HG02642 (cell line): ENCODE measurements around the gene IL1RL2.

Experiments
- ATAC-seq: cut with Tn5 transposase; IDR thresholded peaks from one replicate; pipeline ENCODE4 v1.9.1; 2021; ENCODE audit warnings: mild to moderate bottlenecking; ENCODE audit not compliant: unreplicated experiment, poor library complexity

The IL1RL2 gene

DNA sequence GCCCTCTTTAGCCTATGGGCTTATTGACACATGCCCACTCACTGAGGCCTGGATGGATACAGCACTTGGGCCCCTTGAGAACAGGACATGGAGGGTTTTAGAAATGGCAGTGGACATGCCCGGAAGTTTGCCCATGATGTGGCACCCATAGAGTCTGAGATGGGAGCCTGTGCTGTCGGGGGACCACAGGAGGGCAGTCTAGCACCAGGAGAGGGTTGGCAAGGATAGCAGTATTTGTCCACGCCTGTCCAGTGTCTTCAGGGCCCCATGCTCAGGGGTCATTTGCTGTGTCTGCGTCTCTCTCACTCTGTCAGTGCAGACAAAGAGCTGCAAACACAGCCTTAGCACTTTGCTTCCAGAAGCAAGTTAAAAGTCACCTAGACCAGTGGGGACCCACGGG lies 48.7 kb downstream of the IL1RL2 start:
- ATAC-seq, result no peak

DNA sequence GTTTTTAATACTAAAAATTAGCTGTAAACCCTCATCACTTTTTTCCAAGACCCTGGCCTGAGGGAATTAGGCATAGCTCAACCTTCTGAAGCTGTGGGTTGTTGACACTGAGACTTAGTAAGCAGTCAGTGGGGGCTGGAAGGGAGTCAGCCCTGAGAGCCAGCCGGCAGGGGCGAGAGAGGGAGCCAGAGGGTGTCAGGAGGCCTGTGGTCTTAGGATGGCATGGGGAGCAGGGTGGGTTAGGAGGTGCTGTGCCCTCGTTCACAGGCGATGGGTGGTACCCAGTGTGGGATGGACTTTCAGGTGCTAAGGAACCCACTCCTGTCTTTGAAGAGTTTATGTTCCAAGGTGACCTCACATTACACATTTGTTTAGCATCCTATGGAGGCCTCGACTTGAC lies 49.3 kb downstream of the IL1RL2 start:
- ATAC-seq, result no peak

DNA sequence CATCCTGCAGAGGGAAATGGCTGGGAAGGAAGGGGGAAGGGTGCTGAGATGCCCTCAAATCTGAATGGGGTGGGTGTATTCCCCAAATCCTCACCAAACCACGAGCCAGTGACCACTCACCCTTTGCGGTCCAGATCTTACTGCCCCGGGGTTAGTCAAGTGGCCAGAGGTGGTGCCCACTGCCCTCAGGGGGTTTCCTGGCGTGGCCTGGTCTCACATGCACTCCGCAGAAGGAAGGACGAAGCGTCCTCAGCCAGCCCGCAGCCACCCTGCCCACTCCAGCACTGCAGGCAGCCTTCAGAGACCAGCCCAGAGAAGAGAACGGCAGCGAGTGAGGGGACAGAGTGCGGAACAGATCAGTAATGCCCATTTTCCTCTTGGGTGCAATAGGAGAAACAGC lies 50.4 kb downstream of the IL1RL2 start:
- no peak for ATAC-seq

DNA sequence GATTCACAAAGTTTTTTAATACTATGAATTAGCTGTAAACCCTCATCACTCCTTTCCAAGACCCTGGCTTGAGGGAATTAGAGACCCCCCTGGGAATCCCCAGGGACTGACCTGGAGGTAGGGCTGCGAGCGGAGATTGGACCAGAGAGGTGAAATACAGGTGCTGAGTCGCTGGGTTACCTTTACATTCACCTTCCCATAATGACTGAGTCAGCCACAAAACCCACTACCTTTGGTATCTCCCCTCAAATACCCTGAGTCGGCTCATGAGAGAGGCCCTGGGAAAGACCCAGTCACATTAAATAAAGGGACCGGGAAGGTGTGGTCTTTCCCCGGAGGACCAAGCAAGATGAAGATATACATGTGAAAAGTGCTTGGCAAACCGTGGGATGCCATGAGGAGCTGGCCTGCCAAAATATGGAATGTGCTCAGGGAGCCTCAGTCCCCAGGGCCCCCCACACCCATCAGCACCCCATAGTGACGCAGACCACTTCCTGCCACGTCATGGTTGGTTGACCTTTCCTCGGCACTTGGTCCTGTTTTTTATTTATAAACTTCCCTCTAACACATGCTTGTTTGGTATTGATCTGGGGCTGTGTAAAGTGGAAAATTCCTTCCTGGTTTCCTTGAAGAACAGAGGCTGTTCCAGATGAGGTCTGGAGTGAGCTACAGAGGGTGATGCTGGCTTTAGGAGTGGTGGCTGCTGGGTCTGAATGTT lies 51.4 kb downstream of the IL1RL2 start:
- ATAC-seq, result no peak

DNA sequence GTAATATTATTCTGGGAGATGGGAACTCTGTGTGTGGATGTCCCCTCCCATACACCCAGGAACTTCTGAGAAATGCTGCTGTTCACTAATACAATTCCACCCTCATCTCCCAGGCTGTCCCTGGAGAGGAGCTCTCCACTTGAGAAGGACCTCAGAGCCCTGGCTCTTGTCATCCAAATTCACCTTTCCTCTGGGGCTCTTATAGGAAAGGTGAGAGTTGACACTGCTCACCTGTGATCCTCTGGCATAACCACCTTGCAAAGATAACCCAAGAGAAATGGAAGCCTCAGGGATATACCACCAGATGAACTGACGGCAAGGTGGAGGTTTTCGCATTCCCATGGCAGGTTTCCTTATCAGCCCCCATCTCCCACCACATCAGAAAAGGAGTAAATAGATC lies 52.0 kb downstream of the IL1RL2 start:
- no peak for ATAC-seq

DNA sequence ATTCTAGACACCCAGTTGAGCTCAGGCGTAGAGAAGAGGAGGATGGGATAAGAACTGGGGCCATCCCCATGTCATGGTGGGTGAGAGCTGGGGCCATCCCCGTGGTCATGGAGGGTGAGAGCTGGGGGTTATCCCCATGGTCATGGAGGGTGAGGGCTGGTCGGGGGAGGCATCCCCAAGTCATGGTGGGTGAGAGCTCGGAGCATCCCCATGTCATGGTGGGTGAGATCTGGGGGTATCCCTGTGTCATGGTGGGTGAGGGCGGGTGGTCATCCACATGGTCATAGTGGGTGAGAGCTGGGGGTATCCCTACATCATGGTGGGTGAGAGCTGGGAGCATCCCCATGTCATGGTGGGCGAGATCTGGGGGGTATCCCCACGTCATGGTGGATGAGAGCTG lies 52.5 kb downstream of the IL1RL2 start:
- ATAC-seq, result no peak

- peak; percentile 89 for ATAC-seq
Measured at GRCh38 chr2:102240640-102241370, 54.0 kb downstream of the IL1RL2 start.

DNA sequence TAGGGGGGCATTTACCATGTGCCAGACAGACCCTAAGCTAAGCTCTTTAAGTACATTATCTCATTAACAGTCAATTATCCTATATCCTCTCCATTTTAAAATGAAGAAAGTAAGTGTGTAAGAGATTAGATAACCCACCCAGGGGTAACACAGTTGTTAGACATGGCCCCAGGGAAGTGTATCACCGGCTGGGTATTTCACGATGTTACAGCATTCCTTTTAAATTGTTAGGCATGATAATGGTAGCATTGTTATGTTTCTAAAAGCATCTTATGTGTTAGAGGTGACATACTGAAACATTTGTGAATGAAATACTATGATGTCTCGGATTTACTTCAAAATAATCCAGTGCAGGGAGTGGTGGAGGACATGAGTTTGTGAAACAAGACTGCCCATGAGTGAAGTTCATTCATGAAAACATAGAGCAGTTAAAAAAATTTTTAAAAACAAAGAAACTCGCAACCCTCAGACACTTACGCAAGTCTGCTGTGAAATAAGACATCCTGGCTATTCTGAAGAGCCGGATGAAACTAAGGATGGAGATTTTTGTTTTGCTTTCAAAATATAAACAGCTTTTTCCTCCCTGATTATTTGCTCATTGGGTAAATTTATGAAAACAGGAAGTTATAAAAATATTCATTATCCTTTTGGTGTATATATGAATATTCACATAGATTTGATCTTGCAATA lies 54.9 kb downstream of the IL1RL2 start:
- no peak for ATAC-seq

GRCh38 chr2:102245266-102246151 lies 58.7 kb downstream of the IL1RL2 start:
- no peak for ATAC-seq

GRCh38 chr2:102250278-102250821 lies 63.5 kb downstream of the IL1RL2 start:
- ATAC-seq, result no peak

GRCh38 chr2:102251042-102251848 lies 64.4 kb downstream of the IL1RL2 start:
- peak; percentile 64 for ATAC-seq

- no peak for ATAC-seq
Measured at GRCh38 chr2:102251849-102252203, 65.0 kb downstream of the IL1RL2 start.

- no peak for ATAC-seq
Measured at GRCh38 chr2:102252236-102252635, 65.4 kb downstream of the IL1RL2 start.

DNA sequence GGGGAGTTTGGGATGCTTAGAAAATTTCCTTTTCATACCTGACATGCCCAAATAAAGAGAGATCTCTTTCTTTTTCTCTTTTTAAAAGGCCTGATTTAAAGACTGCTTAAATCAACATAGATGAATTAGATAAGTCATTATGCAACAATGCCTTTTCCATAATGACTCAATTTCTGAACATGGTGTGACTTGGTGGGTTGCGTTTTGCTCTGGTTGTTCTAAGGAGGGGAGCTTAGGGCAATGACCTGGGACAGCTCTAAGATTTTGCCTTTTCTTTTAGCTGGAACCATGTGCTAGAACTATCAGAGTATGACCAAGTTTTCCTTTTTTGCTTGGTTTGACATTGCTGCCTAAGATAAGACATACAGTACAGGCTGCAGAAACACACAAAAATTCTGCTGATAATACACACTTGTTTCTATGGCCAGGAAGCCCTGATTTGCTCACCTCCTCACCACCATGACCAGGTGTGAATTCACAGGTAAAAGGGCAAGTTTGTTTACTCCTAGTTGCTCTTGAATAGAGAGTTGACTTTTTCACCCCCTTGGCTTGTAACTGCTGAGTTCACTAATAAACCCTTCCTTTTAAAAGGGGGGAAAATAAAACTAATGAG lies 66.4 kb downstream of the IL1RL2 start:
- no peak for ATAC-seq

- ATAC-seq, result no peak
Measured at GRCh38 chr2:102253753-102254150, 66.9 kb downstream of the IL1RL2 start.

DNA sequence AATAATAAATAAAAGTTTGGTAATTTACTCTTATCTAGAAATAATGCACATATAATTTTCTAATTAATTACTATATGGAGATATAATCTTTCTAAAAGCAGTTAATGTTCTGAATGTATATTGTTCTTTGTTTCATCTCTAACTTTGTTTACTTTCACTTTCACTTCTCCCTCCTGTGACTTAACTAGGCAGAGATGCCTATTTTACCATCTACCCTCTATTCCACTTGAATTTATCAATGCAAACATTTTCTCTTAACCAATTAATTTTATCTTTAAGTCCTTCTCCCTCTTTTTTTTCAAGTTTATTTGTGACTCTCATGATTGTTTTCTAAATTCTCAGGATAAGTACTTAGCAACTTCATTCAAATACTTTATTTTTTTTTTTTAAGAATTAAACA lies 69.5 kb downstream of the IL1RL2 start:
- ATAC-seq, result no peak

DNA sequence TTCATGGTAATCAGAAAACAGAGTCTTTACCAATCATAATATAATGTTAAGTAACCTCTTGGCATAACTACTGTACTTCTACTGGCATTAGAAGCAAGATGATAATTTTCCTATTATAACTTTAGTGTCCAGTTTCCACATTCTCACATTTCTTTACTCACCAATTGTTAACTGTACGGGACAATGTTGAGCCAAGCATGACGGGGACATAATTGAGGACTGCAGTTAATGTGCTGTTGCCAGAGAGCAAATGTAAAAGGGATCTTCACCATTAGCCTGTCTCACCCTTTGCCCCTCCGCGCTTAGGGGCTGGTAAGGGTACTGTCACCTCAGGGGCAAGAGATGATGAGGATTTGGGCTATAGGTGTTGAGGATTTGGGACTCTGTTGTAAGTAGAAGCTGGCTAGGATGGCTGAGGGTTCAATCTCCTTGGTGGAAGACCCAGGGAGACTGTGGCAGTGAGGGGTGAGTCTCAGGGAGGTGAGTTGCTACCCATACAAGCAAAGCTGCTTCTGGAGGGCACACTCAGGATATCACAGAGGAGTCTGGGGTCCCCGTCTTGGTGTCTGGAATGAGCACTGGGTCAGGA lies 70.1 kb downstream of the IL1RL2 start:
- no peak for ATAC-seq

DNA sequence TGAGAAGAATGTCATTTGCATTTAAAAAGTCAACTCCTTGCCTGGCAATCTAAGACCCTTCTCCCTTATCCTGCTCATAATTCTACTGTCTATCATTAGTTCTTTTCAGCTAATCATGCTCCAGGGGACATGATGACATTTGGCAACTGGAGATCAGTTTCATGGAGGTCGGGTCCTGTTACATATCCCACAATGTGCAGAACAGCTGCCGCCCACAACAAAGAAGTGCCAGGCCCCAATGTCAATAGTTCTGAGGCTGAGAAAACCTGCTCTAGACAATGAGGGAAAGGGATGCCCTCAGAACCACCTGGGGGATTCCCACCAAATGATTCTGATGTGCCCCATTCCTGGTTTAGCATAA lies 71.2 kb downstream of the IL1RL2 start:
- ATAC-seq, result no peak
